GM18858 (cell line): ENCODE results near the gene EFEMP2.
"Not testable (repeated sequence)": the region's sequence is repeated elsewhere in the genome, so short reads cannot be mapped to it uniquely, and the experiment has no call there.

Experiments
- ATAC-seq: cut with Tn5 transposase; IDR thresholded peaks from one replicate; pipeline ENCODE4 v1.9.1; 2021; ENCODE audit not compliant: unreplicated experiment

EFEMP2 gene

GRCh38 chr11:65832231-65832630 lies 40.4 kb downstream of the EFEMP2 start:
- ATAC-seq, result not testable (repeated sequence)

GRCh38 chr11:65829459-65829858 lies 43.1 kb downstream of the EFEMP2 start:
- no peak for ATAC-seq

- no peak for ATAC-seq
Measured at GRCh38 chr11:65826984-65827735, 45.4 kb downstream of the EFEMP2 start.

- ATAC-seq, result no peak
Measured at GRCh38 chr11:65822776-65823528, 49.6 kb downstream of the EFEMP2 start.

- no peak for ATAC-seq
Measured at GRCh38 chr11:65821107-65821506, 51.5 kb downstream of the EFEMP2 start.

GRCh38 chr11:65817835-65818680 lies 54.5 kb downstream of the EFEMP2 start:
- no peak for ATAC-seq

GRCh38 chr11:65817312-65817834 lies 55.2 kb downstream of the EFEMP2 start:
- ATAC-seq, result no peak

- no peak for ATAC-seq
Measured at GRCh38 chr11:65816696-65817095, 55.9 kb downstream of the EFEMP2 start.
